ENCODE measurements around the gene DLGAP3.

Gene DLGAP3

GRCh38 chr1:34839526-34840305 is 89.7 kb downstream of the DLGAP3 start:
- DNase-seq (ENCODE audit: low read depth) = no peak
- TF ChIP-seq CTCF (conservative IDR thresholded peaks at IDR 0.05; ENCODE audit: low read length) = no peak
- H3K4me3 ChIP-seq (ENCODE audit: low read length) = no peak overlapping the region

- no peak overlapping the region for H3K4me3 ChIP-seq (ENCODE audit: low read length)
- no peak for DNase-seq (ENCODE audit: low read depth)
Measured at GRCh38 chr1:34833711-34834110, 95.7 kb downstream of the DLGAP3 start.

GRCh38 chr1:34831721-34832246 is 97.7 kb downstream of the DLGAP3 start:
- no peak overlapping the region for H3K4me3 ChIP-seq (ENCODE audit: low read length)
- no peak for DNase-seq (ENCODE audit: low read depth)
- TF ChIP-seq CTCF (conservative IDR thresholded peaks at IDR 0.05; ENCODE audit: low read length) = no peak

More at GRCh38 chr1:34833711-34834110, 95.7 kb downstream of the DLGAP3 start:
- no peak for TF ChIP-seq CTCF (conservative IDR thresholded peaks at IDR 0.05; ENCODE audit: low read length)

- H3K4me3 ChIP-seq (ENCODE audit: low read length) = no peak overlapping the region
- DNase-seq (ENCODE audit: low read depth) = peak; percentile 46
- TF ChIP-seq CTCF (conservative IDR thresholded peaks at IDR 0.05; ENCODE audit: low read length) = no peak
Measured at GRCh38 chr1:34829250-34829649, 100.2 kb downstream of the DLGAP3 start.

DNA sequence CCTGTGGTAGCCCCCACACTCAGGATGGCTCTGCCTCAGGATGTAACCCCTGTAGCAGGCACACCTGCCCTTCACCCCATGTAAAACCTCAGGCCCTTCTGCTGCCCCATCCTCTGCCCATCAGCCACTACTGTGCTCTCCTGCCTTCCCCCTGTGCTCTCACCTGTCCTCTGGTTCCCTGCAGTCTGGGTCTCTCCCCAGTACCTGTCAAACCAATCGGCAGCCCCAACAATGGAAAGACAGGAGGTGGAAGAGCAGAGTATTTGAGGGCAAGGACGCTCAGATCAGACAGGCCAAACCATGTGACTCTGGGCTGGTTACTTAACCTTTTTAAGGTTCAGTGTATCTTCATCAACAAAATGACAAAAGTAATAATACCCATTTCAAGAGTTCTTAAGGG is 100.8 kb downstream of the DLGAP3 start:
- no peak for TF ChIP-seq CTCF (conservative IDR thresholded peaks at IDR 0.05; ENCODE audit: low read length)
- DNase-seq (ENCODE audit: low read depth) = no peak
- H3K4me3 ChIP-seq (ENCODE audit: low read length) = no peak overlapping the region

DNA sequence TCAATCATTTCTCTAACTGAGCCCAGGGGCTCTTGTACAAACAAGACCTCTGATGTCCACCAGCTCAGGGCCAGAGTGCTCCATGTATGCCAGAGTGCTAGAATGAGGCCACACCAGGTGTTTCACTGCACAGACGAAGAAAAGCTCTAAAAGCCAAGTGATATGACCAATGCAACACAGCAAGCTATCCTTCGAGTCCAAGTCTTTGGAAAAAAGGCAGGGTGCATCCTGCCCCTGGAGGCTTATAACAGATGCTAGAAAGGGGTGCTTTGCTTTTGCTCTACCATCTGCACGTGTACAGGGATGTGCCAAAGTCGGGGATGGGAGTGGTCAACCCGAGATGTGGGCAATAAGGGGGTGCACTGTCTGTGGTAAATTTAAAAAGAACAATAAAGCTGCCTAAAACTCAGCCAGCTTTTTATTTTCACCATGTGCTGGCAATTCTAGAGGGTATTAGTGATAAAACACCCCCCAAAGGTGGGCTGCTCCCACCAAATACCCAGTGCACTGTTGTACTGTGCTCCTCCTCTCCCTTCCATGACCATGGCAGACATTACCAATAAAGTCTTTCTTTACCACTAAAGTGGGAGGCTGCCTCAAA is 102.0 kb downstream of the DLGAP3 start:
- no peak overlapping the region for H3K4me3 ChIP-seq (ENCODE audit: low read length)
- no peak for DNase-seq (ENCODE audit: low read depth)
- no peak for TF ChIP-seq CTCF (conservative IDR thresholded peaks at IDR 0.05; ENCODE audit: low read length)

Measured in AG10803 (cell line).